K562 (cell line): ENCODE results near the gene PPP1R10. TPM values are rescaled to one million over a fixed set of nuclear protein-coding genes. Genes with fewer than 3 reads are reported as not detected.

ENCODE experiments used
- ATAC-seq: fragments of 200-7000 bp; cut with Tn5 transposase; 3 replicates; pipeline ENCODE4 v1.9.1; 2020; ENCODE audit warnings: moderate library complexity
- BruUV-seq: library from RNA; stranded (reverse); fragments of 400-500 nt; replicated peaks from 2 replicates; lab custom pipeline; 2021; lab: Mats Ljungman, UMichigan
- CTCF ChIA-PET: fragments of 300-600 bp; formaldehyde crosslinking; extraction: SDS; loops from one replicate; lab custom pipeline; 2021; ENCODE audit warnings: low intra/inter-chr PET ratio; lab: Yijun Ruan, JAX
- POLR2A ChIA-PET: fragments of 300-600, 350-650 bp; sonication (Branson Sonifier 250); formaldehyde crosslinking; extraction: SDS; loops from one replicate; lab custom pipeline; 2021; ENCODE audit warnings: antibody characterized with exemption, inconsistent platforms; lab: Yijun Ruan, JAX
- DNase-seq, 4 experiments: peaks; one replicate each; pipeline versions ENCODE4 v3.0.0 to v3.0.0-alpha.2; 2011 to 2018; ENCODE audit warnings: low spot score in 3 of 4, mixed read lengths in 3 of 4; ENCODE audit errors: extremely low read depth in 1 of 4
- FAIRE-seq: peaks from 2 replicates; lab custom pipeline; 2011; peaks lifted over from hg19 to GRCh38; lab: Jason Lieb, UNC
- H2AFZ ChIP-seq: 2 replicates; pipeline ENCODE4 v1.6.0; 2011; ENCODE audit warnings: low read depth, low read length, control low read depth, inconsistent platforms
- H3K27ac ChIP-seq: fragments of 200-600 bp; 3 replicates; pipeline ENCODE4 v1.8.0; 2011; ENCODE audit warnings: low read depth, mild to moderate bottlenecking, control low read depth, inconsistent platforms, low read length, moderate library complexity, mixed read lengths; ENCODE audit errors: extremely low read depth
- H3K27me3 ChIP-seq, 2 experiments: fragments of 300-600 bp in 1 of 2; 2 replicates in 1 of 2; 3 replicates in 1 of 2; pipeline versions ENCODE4 v1.6.0 to v1.8.0; 2011; ENCODE audit warnings: inconsistent platforms in 2 of 2, low read length in 2 of 2, mild to moderate bottlenecking in 1 of 2, mixed read lengths in 1 of 2, moderate library complexity in 1 of 2; ENCODE audit not compliant: control insufficient read depth in 2 of 2, insufficient read depth in 2 of 2
- H3K36me3 ChIP-seq: fragments of 300-600 bp; 3 replicates; pipeline ENCODE4 v1.8.0; 2011; ENCODE audit warnings: mild to moderate bottlenecking, low read length, inconsistent platforms; ENCODE audit not compliant: control insufficient read depth, insufficient read depth
- H3K4me1 ChIP-seq, 2 experiments: fragments of 200-600 bp in 1 of 2; replicated peaks in 1 of 2; 2 replicates in 1 of 2; 3 replicates in 1 of 2; pipeline versions ENCODE4 v1.5.1 to v1.8.0; 2011; ENCODE audit warnings: inconsistent platforms in 2 of 2, low read length in 2 of 2, mild to moderate bottlenecking in 1 of 2, mixed read lengths in 1 of 2, moderate library complexity in 1 of 2; ENCODE audit not compliant: control insufficient read depth in 2 of 2, insufficient read depth in 2 of 2
- H3K4me2 ChIP-seq: 2 replicates; pipeline ENCODE4 v1.6.1; 2011; ENCODE audit warnings: low read length, control low read depth, inconsistent platforms, mixed read lengths; ENCODE audit not compliant: insufficient read depth
- H3K4me3 ChIP-seq: fragments of 200-600 bp; sonication (generic), shearing (Covaris generic); 2 replicates; pipeline ENCODE4 v1.5.1; 2016; ENCODE audit warnings: control low read depth, inconsistent platforms
- H3K79me2 ChIP-seq: fragments of 200-600 bp; 3 replicates; pipeline ENCODE4 v1.8.0; 2011; ENCODE audit warnings: low read length, inconsistent platforms; ENCODE audit not compliant: control insufficient read depth, insufficient read depth
- H3K9ac ChIP-seq, 2 experiments: 2 replicates each; pipeline versions ENCODE4 v1.6.0 to v1.6.1; 2011; ENCODE audit warnings: low read depth in 2 of 2, low read length in 2 of 2, control low read depth in 1 of 2, inconsistent platforms in 1 of 2, mild to moderate bottlenecking in 1 of 2, mixed read lengths in 1 of 2; ENCODE audit not compliant: insufficient read depth in 1 of 2
- H3K9me1 ChIP-seq: one replicate; pipeline ENCODE4 v1.6.0; 2011; ENCODE audit warnings: inconsistent platforms, mild to moderate bottlenecking, low read length, moderate library complexity; ENCODE audit not compliant: control insufficient read depth, insufficient read depth
- H3K9me3 ChIP-seq: replicated peaks from 2 replicates; pipeline ENCODE4 v1.5.1; 2011; ENCODE audit warnings: low read depth, low read length, inconsistent platforms; ENCODE audit not compliant: control insufficient read depth, insufficient read depth
- H4K20me1 ChIP-seq: replicated peaks from 2 replicates; pipeline ENCODE4 v1.6.1; 2011; ENCODE audit warnings: low read length, inconsistent platforms, mixed read lengths; ENCODE audit not compliant: control insufficient read depth, insufficient read depth
- ARID3B ChIP-seq: fragments of 250-450 bp; sonication (Bioruptor Pico); IDR thresholded peaks from 2 replicates; pipeline ENCODE4 v1.4.0; 2020; ENCODE audit warnings: borderline replicate concordance
- CAMTA2 ChIP-seq: fragments of 250-450 bp; sonication (Bioruptor Pico); conservative IDR thresholded peaks from 2 replicates; pipeline ENCODE4 v1.5.1; 2022
- CBX8 ChIP-seq: fragments of 200-600 bp; sonication (generic); IDR thresholded peaks from 2 replicates; pipeline ENCODE4 v1.6.1; 2012; ENCODE audit warnings: borderline replicate concordance, mixed run types, low read depth, mild to moderate bottlenecking, moderate library complexity, mixed read lengths, low read length, control low read depth, inconsistent platforms; ENCODE audit not compliant: poor library complexity, severe bottlenecking; ENCODE audit errors: extremely low read depth
- EZH2 ChIP-seq: IDR thresholded peaks from 2 replicates; pipeline ENCODE4 v1.6.1; 2012; ENCODE audit warnings: low read depth, mild to moderate bottlenecking, inconsistent platforms, low read length, borderline replicate concordance
- HEY1 ChIP-seq: fragments of 250-450 bp; sonication (Bioruptor Pico); IDR thresholded peaks from 2 replicates; pipeline ENCODE4 v1.5.0; 2020; ENCODE audit warnings: mild to moderate bottlenecking, moderate library complexity, borderline replicate concordance
- HMGN3 ChIP-seq: IDR thresholded peaks from 2 replicates; pipeline ENCODE4 v1.6.1; 2011; ENCODE audit warnings: borderline replicate concordance, low read depth, mild to moderate bottlenecking, mixed read lengths, low read length; ENCODE audit not compliant: insufficient read length; ENCODE audit errors: extremely low read depth
- MCM2 ChIP-seq: fragments of 450-650 bp; IDR thresholded peaks from 2 replicates; pipeline ENCODE4 v1.6.1; 2017; ENCODE audit warnings: low read depth, mild to moderate bottlenecking
- NR4A1 ChIP-seq, 2 experiments: fragments of 250-450 bp in 1 of 2; fragments of 450-650 bp in 1 of 2; sonication (Bioruptor Pico) in 1 of 2; IDR thresholded peaks; 2 replicates each; pipeline versions ENCODE4 v1.4.0 to v1.6.1; 2016 to 2020; ENCODE audit warnings: mild to moderate bottlenecking in 2 of 2, missing compliant biosample characterization in 1 of 2, missing genetic modification characterization in 1 of 2, moderate library complexity in 1 of 2
- PCBP1 ChIP-seq: fragments of 200-400 bp; formaldehyde crosslinking; IDR thresholded peaks from 2 replicates; pipeline ENCODE4 v1.6.1; 2018; ENCODE audit warnings: mild to moderate bottlenecking, low read depth, low read length; ENCODE audit not compliant: poor library complexity, severe bottlenecking
- PHF20 ChIP-seq: fragments of 450-650 bp; IDR thresholded peaks from 2 replicates; pipeline ENCODE4 v1.6.1; 2018; ENCODE audit not compliant: partially characterized antibody
- RFX7 ChIP-seq: fragments of 250-450 bp; sonication (Bioruptor Pico); IDR thresholded peaks from 2 replicates; pipeline ENCODE4 v1.5.1; 2021; ENCODE audit warnings: mild to moderate bottlenecking
- RHOXF2B ChIP-seq: fragments of 250-450 bp; sonication (Bioruptor Pico); conservative IDR thresholded peaks from 2 replicates; pipeline ENCODE4 v1.5.1; 2021
- SFPQ ChIP-seq: fragments of 200-400 bp; formaldehyde crosslinking; IDR thresholded peaks from 2 replicates; pipeline ENCODE4 v1.6.1; 2017; ENCODE audit warnings: mild to moderate bottlenecking, low read depth, low read length, moderate library complexity
- SIN3A ChIP-seq, 2 experiments: fragments of 150-350 bp in 1 of 2; IDR thresholded peaks; 2 replicates each; pipeline ENCODE4 v1.6.1; 2011 to 2016; ENCODE audit warnings: borderline replicate concordance in 2 of 2, low read depth in 2 of 2, low read length in 2 of 2, mild to moderate bottlenecking in 2 of 2, moderate library complexity in 2 of 2; ENCODE audit not compliant: control insufficient read depth in 1 of 2
- ZNF561 ChIP-seq: fragments of 450-650 bp; formaldehyde crosslinking; conservative IDR thresholded peaks from 2 replicates; pipeline ENCODE4 v1.4.0; 2020; ENCODE audit warnings: mild to moderate bottlenecking, moderate library complexity
- WGBS: fragments of 100-300 bp; shearing (Covaris generic); methylation state at CpG from one replicate; pipeline ENCODE4 v1.1.6; 2016; ENCODE audit warnings: low coverage, mixed read lengths; ENCODE audit not compliant: insufficient coverage; ENCODE audit errors: missing lambda C conversion rate; 5-methylcytosine and 5-hydroxymethylcytosine counted together
- in situ Hi-C: fragments of 300-500 bp; cut with MboI; formaldehyde crosslinking; loops from 4 replicates; pipeline ENCODE4 v1.15.0; 2018; ENCODE audit warnings: inconsistent platforms, mixed read lengths
- intact Hi-C: fragments of 100-400 bp; cut with micrococcal nuclease; formaldehyde crosslinking; loops from 2 replicates; pipeline ENCODE4 v1.14.2; 2022
- polyA plus RNA-seq, 8 experiments: library from polyadenylated mRNA; depleted of rRNA in 4 of 8; stranded (reverse) in 5 of 8; unstranded in 3 of 8; fragments of >200 nt; fragmentation: Nextera tagmentation in 2 of 8; fragmentation: Illumina TruSeq in 1 of 8; extraction: Ambion mirVana in 2 of 8; extraction: Trizol in 1 of 8; gene quantifications; 2 replicates each; pipeline versions ENCODE4 v1.2.1 to v1.2.3, GENCODE V29; 2011 to 2014; ENCODE audit warnings: inconsistent platforms in 1 of 8, missing spikeins in 1 of 8
- total RNA-seq, 7 experiments: library from RNA; depleted of rRNA in 6 of 7; stranded (reverse); fragments of >200 nt in 6 of 7; fragmentation: Illumina TruSeq in 2 of 7; extraction: Trizol in 2 of 7; gene quantifications; 2 replicates each; pipeline versions ENCODE4 v1.2.1 to v1.2.3, GENCODE V29; 2011 to 2021; ENCODE audit warnings: low replicate concordance in 1 of 7

PPP1R10 gene
- total and polyA plus RNA-seq, 9 of the 15 experiments (the other 6 are each of a cell fraction or from before 2014, with no cell fraction given): 14.1 to 65.5 (median 32.6) TPM

- no peak for TF ChIP-seq RFX7
- peak; percentile 49 for TF ChIP-seq HMGN3
- no peak for TF ChIP-seq NR4A1 (CRISPR knock-in tag; IDR thresholded peaks at IDR 0.05)
- peak; percentile 35; the same call in 1 of the 2 replicates for TF ChIP-seq NR4A1 (tag; IDR thresholded peaks at IDR 0.05)
- no peak for TF ChIP-seq CBX8
- 0 out of 2 replicates have a peak, but pooled peaks have one; percentile 77 for TF ChIP-seq CAMTA2 (CRISPR knock-in tag)
- no peak for TF ChIP-seq ZNF561 (CRISPR knock-in tag)
- TF ChIP-seq SIN3A (IDR thresholded peaks at IDR 0.05; ENCODE audit: borderline replicate concordance in 2 of 2, control insufficient read depth in 1 of 2, low read depth in 2 of 2, low read length in 2 of 2): peak; percentile 87 to 88; a peak in 3 of 4 replicates
Observed at GRCh38 chr6:30555816-30556065, 61.3 kb downstream of the PPP1R10 start (continued).

GRCh38 chr6:30554962-30555815, 61.9 kb downstream of the PPP1R10 start:
- Histone ChIP-seq H3K9me3 (no peaks in the 10 kb centered on the region), H3K4me2 (peak overlapping the region; percentile 97), H3K79me2 (peaks cover 47% of the 10 kb centered on the region), H3K4me1 (peaks cover 17 to 23% of the 10 kb centered on the region in 2 experiments; a peak in 4 of 5 replicates), H2AFZ (peak overlapping the region; percentile 99), H3K36me3 (peaks cover 70% of the 10 kb centered on the region), H3K27ac (peak overlapping the region; percentile 94), H3K27me3 (no peaks in the 10 kb centered on the region), H3K9ac (peak overlapping the region; percentile 95 to 98), H3K4me3 (peak overlapping the region; percentile 80), H3K9me1 (no peaks in the 10 kb centered on the region), H4K20me1 (0 out of 2 replicates have a peak, but pooled peaks cover 2% of the 10 kb centered on the region)
- WGBS: 4% methylated on average over 34 of the region's 34 CpGs
- in situ Hi-C loops (no loop called here), intact Hi-C loops (loop anchor here (5.0 kb wide), 1 partner anchor 117 kb away; the partner anchor contains the start of gene DHX16)
- no TSS peak for BruUV-seq
- CTCF ChIA-PET: interaction anchor here (0.5 kb wide), 2 partner anchors 43 to 74 kb away, joined by 3 to 4 read pairs; no protein-coding TSS in a partner anchor
- peak; percentile 55 to 67 (median 66) for DNase-seq
- peak; percentile 37 for ATAC-seq
- POLR2A ChIA-PET: interaction anchor here (0.6 to 7.1 kb wide), 13 partner anchors 9 to 348 kb away, joined by 3 to 85 read pairs (median 5); partner anchors contain the start of gene ABCF1
- FAIRE-seq: peak; percentile 32
- TF ChIP-seq PCBP1: peak; percentile 17
- no peak for TF ChIP-seq SFPQ
- no peak for TF ChIP-seq ARID3B
- TF ChIP-seq MCM2: no peak
- no peak for TF ChIP-seq HEY1
- TF ChIP-seq RHOXF2B: no peak
- TF ChIP-seq PHF20: peak; percentile 24
- TF ChIP-seq EZH2: no peak
